ENCODE results near the gene SLC27A4. TPM values are rescaled to one million over a fixed set of nuclear protein-coding genes. Genes with fewer than 3 reads are reported as not detected.

SLC27A4 gene
- polyA plus RNA-seq, 4 donors = 17.3 to 24.0 (median 18.2) TPM

DNA sequence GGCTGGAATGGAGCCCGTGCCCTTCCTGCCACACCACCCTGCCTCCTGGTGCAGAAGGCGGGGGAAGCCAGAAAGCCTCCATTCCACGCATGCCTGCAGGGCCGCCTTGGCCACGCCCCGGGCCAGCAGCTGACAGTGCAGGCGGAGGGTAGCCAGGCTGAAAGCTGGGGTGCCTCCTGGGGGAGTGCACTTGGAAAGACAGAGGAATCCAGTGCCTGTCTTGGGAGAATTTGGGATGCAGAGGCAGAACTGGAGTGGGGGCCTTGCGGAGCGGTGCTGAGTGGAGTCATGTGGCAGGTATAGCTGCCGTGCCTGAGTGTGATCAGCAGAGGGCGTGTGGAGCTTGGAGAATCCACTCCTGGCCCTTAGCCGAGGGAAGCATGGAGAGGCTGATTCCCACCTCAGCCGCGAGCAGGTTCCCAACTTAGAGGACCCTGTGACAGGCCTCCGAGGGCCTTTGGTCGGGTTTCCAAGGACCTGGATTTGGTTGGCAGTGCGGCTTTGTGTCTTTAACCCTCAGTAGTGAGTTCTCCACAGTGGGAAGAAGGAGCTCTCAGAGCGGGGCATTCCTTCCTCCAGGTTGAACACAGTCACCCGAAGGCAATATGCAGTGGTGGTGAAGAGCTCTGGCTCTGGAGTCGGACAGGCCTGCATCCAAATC, 21.8 kb downstream of the SLC27A4 start:
- peak in 3 of 4 donors; percentile 67 to 73 (median 72) for DNase-seq (ENCODE audit: low read depth in 4 of 4, low spot score in 3 of 4)

GRCh38 chr9:128362774-128363173, 22.4 kb downstream of the SLC27A4 start:
- DNase-seq (ENCODE audit: low read depth in 4 of 4, low spot score in 3 of 4) = no peak

DNA sequence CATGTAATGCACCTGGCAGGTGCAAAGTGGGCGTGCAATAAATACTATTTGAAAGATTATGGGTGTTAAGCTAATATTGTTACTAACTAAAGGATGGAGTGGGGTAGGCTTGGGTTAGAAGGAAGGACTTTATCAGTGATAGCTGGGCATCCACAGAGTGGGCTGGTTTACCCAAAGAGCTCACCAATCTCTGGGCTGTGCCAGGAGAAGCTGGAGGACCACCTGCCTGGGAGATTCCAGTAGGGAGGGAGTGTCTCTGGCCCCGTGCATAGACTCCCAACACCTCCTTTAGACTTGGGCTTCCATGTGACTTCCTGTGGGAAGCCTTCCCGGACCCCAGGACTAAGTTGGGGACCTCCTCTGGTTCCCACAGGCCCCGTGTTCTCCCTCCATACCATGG, 25.2 kb downstream of the SLC27A4 start:
- no peak for DNase-seq (ENCODE audit: low read depth in 4 of 4, low spot score in 3 of 4)

DNA sequence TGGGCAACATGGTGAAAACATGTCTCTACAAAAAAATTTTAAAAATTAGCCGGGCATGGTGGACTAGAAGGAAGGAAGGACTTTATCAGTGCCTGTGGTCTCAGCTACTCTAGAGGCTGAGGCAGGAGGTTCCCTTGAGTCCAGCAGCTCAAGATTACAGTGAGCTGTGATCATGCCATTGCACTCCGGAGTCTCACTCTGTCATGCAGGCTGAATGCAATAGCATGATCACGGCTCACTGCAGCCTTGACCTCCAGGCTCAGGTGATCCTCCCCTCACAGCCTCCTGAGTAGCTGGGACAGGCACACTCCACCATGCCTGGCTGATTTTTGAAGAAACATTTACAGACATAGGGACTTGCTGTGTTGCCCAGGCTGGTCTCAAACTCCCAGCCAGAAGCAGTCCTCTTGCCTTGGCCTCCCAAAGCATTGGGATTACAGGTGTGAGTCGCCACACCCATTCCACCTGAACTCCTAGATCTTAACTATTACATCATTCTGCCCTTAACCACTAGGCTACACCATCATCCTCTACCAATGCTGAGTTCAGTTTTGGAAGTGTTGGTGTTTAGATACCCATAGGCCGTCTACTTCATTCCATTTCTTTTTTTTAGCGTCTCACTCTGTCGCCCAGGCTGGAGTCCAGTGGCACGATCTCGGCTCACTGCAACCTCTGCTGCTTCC, 28.8 kb downstream of the SLC27A4 start:
- no peak for DNase-seq (ENCODE audit: low read depth in 4 of 4, low spot score in 3 of 4)

DNA sequence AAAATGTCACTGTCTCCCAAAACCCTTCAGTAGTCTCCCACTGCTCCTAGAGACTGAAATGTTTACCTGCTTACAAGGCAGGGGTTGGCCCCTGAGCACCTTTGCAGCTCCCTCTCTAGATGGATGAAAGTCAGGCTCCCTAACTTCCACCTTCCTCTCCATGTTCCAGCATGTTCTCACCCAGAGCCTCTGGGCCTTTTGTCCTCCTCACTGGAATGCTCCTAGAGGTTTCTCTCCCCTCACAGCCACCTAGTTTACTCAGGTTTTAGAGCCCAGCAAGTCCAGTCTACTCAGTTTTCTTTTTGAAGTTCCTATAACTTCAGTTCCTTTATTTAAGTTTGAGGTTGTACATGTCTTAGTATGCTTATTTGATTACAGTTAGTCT, 30.0 kb downstream of the SLC27A4 start:
- DNase-seq (ENCODE audit: low read depth in 4 of 4, low spot score in 3 of 4) = no peak

GRCh38 chr9:128370752-128371629, 30.7 kb downstream of the SLC27A4 start, which contains the start of gene URM1:
TSS of gene URM1 (plus strand) at chr9:128371374. CDS start at chr9:128371381, 7 bp downstream.
- DNase-seq (ENCODE audit: low read depth in 4 of 4, low spot score in 3 of 4) = peak; percentile 92 to 94 (median 93)

DNA sequence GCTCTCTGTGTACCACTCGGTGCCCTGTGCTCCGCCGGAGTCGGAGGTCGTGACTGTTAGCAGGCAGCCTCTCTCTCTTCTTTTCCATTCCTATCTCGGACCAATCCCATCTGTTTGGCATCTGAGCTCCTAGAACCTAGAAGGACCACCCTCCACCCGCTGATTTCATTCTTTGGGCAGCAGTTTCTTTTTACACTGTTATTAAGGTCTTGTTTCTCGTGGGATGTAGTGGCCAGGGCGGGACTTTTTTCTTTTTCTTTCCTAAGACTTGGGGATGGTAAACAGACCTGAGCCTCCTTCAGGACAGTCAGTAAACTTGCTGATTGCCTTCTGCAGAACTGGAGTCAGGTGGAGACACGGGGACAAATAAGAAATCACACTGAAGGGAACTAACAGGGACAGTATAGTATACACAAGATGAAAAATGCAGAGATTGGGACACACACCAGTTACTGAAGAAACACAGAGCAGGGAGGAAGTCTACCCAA, 31.3 kb downstream of the SLC27A4 start:
- DNase-seq (ENCODE audit: low read depth in 4 of 4, low spot score in 3 of 4) = no peak

- DNase-seq (ENCODE audit: low read depth in 4 of 4, low spot score in 3 of 4) = no peak
Measured at GRCh38 chr9:128372188-128372641, 31.9 kb downstream of the SLC27A4 start.

- DNase-seq (ENCODE audit: low read depth in 4 of 4, low spot score in 3 of 4) = no peak
Measured at GRCh38 chr9:128372784-128373183, 32.5 kb downstream of the SLC27A4 start.

GRCh38 chr9:128374221-128374675, 33.9 kb downstream of the SLC27A4 start:
- no peak for DNase-seq (ENCODE audit: low read depth in 4 of 4, low spot score in 3 of 4)

DNA sequence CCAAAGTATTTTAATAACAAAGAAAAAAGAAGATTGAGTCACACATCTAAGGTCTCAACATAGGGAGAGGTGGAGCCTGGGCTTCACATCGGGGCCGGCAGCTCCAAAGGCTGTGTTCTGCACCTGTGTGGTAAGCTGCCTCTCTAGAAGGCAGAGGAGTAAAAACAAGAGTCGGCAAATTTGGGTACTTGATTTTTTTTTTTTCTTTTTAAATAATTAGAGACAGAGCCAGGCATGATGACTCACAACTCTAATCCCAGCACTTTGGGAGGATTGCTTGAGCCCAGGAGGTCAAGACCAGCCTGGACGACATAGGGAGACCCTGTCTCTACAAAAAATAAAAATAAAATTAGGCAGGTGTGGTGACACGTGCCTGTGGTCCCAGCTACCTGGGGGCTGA, 35.5 kb downstream of the SLC27A4 start:
- no peak for DNase-seq (ENCODE audit: low read depth in 4 of 4, low spot score in 3 of 4)

DNA sequence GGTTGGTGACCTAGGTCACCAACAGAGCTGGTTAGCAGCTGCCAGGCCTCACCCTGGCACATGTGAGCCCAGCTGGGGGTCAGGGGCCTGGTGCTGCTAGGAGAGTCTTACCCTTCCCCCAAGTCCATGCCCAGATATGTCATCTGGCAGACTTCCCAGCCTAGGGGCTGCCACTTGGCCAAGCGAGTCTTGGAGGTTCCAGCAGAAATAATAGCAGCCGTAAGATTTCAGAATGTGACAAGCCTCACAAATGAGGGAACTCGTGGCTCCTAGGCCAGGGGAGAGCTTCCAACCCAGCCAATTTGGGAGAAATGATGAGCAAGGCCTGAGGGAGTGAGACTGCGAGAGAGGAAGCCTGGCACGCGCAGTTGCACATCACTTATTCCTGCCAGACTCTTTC, 41.9 kb downstream of the SLC27A4 start:
- DNase-seq (ENCODE audit: low read depth in 4 of 4, low spot score in 3 of 4) = no peak

DNA sequence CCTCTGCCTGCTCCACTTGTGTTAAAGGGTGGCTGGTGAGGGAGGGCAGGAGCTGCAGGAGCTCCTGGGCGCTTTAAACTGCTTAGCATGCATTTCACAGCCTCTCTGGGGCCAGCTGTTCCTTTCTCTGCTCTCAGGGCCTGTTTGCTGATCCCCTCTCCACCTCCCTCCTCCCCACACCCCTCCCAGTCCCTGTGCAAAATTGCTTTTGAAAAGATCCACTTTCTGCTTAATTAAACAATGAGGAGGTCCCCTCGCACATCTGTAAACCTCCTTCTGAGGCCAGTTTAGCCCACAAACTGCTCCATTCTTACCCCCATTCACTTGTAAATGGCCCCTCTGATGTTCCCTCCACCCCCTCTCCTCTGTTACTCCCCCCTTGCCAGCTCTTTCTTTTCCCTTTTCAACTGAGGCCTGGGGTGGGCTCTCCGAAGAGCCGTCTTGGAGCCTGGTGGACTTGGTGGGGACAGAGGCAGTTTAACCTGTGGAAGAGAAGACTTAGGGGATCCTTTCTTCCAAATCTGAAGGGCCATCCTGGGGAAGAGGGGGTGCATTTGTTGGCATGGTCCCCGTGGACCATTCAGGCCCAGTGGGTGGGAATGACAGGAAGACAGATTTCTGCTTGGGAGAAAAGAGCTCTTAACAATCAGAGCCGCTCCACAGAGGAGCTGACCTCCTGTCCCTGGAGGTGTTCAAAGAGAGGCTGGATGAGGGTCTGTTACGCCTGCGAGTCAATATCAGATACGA, 42.9 kb downstream of the SLC27A4 start:
- no peak for DNase-seq (ENCODE audit: low read depth in 4 of 4, low spot score in 3 of 4)

- DNase-seq (ENCODE audit: low read depth in 4 of 4, low spot score in 3 of 4) = no peak
Measured at GRCh38 chr9:128383791-128384190, 43.5 kb downstream of the SLC27A4 start.

DNA sequence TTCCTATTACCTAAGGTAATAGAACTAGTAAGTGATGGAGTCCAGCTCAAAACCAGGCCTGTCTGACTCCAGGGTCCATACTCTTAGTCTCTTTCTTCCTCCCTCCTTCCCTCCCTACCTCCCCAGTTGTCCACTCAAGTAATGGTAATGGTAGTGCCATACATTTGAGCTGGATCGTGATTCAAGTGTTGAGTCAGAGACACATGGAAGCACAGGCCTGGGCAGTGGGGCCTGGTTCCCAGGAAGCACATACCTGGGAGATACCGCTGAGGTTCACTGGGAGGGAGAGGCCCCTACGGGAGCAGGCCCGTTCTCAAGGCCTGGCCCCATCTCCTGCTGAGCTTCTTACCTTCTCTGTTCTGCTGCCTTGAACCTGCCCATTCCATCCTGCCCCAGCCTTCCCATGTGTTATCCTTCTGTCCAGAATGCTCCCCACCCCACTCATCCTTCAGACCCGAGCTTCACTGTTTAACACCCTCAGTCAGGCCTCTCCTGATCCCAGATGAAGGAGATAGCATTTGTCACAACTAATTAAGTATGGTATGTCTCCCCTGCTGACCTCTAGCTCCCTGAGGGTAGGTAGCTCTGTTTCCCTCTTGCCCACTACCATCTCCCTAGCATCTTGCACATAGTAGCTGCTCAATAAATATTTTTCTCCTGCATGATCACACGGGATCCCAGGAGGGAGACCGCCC, 44.6 kb downstream of the SLC27A4 start:
- no peak for DNase-seq (ENCODE audit: low read depth in 4 of 4, low spot score in 3 of 4)

- DNase-seq (ENCODE audit: low read depth in 4 of 4, low spot score in 3 of 4) = no peak
Measured at GRCh38 chr9:128385496-128386460, 45.5 kb downstream of the SLC27A4 start.

DNA sequence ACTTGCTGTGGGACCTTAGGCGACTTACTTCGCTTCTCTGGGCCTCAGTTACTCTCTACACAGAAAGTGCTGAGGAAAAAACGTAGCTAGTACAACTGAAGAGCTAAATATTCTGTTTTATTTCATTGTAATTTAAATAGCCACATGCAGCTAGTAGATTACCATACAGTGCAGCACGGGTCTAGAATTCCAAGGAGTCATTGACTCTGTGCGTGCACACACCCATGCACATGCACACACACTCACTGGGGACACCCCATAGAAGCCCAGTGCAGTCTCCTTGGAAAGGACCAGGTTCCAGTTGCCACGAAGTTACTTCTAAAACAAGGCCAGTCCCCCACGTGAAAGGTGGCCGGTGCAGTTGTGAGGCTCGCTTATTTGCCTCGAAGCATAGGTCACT, 47.8 kb downstream of the SLC27A4 start:
- no peak for DNase-seq (ENCODE audit: low read depth in 4 of 4, low spot score in 3 of 4)

GRCh38 chr9:128389395-128390149, 49.2 kb downstream of the SLC27A4 start:
- no peak for DNase-seq (ENCODE audit: low read depth in 4 of 4, low spot score in 3 of 4)
